Astrocyte of the spinal cord (primary cell): ENCODE data around the gene RABGAP1L.
"Not testable (repeated sequence)": the region's sequence is repeated elsewhere in the genome, so short reads cannot be mapped to it uniquely, and the experiment has no call there.

Source experiments
- DNase-seq: peaks from one replicate; pipeline ENCODE4 v3.0.0; 2011; ENCODE audit warnings: low read depth, low spot score
- H3K4me3 ChIP-seq: 2 replicates; pipeline ENCODE4 v1.5.1; 2011; ENCODE audit warnings: low read depth, mild to moderate bottlenecking, low read length, moderate library complexity
- CTCF ChIP-seq: IDR thresholded peaks from 2 replicates; pipeline ENCODE4 v1.5.1; 2012; ENCODE audit warnings: low read depth, mild to moderate bottlenecking, low read length, inconsistent platforms
- in situ Hi-C: cut with HindIII; loops from 2 replicates; pipeline ENCODE4 v1.10.0; 2017; ENCODE audit warnings: low sequenced_read_pairs

The RABGAP1L gene

GRCh38 chr1:174519844-174520243, 360.5 kb downstream of the RABGAP1L start:
- no peak for DNase-seq
- TF ChIP-seq CTCF, result no peak
- H3K4me3 ChIP-seq, result no peak overlapping the region
- in situ Hi-C loops, result no loop called here

- in situ Hi-C loops, result no loop called here
- no peak for DNase-seq
- TF ChIP-seq CTCF, result no peak
- no peak overlapping the region for H3K4me3 ChIP-seq
Observed at GRCh38 chr1:174531751-174532150, 372.4 kb downstream of the RABGAP1L start.

- no peak for TF ChIP-seq CTCF
- in situ Hi-C loops, result no loop called here
- H3K4me3 ChIP-seq, result no peak overlapping the region
- DNase-seq, result peak; percentile 27
Observed at GRCh38 chr1:174534789-174535188, 375.5 kb downstream of the RABGAP1L start.

- no peak for TF ChIP-seq CTCF
- peak; percentile 9 for DNase-seq
- H3K4me3 ChIP-seq, result no peak overlapping the region
- in situ Hi-C loops, result no loop called here
Observed at GRCh38 chr1:174535207-174535606, 375.9 kb downstream of the RABGAP1L start.

GRCh38 chr1:174543421-174543820, 384.1 kb downstream of the RABGAP1L start:
- in situ Hi-C loops, H3K4me3 ChIP-seq, DNase-seq: not testable (repeated sequence)

GRCh38 chr1:174550296-174550695, 391.0 kb downstream of the RABGAP1L start:
- no peak for TF ChIP-seq CTCF
- peak; percentile 77 for DNase-seq
- in situ Hi-C loops, result no loop called here
- H3K4me3 ChIP-seq, result no peak overlapping the region

- no peak for TF ChIP-seq CTCF
Observed at GRCh38 chr1:174556392-174556791, 397.1 kb downstream of the RABGAP1L start.

More at GRCh38 chr1:174556392-174556791, 397.1 kb downstream of the RABGAP1L start:
- DNase-seq, result peak; percentile 21
- no peak overlapping the region for H3K4me3 ChIP-seq
- in situ Hi-C loops, result no loop called here
